ENCODE results near the gene GDAP2. TPM values are rescaled to one million over a fixed set of nuclear protein-coding genes. Genes with fewer than 3 reads are reported as not detected.

GDAP2 gene
- total RNA-seq, 1 experiment from 2014 or later = 24.4 TPM

DNA sequence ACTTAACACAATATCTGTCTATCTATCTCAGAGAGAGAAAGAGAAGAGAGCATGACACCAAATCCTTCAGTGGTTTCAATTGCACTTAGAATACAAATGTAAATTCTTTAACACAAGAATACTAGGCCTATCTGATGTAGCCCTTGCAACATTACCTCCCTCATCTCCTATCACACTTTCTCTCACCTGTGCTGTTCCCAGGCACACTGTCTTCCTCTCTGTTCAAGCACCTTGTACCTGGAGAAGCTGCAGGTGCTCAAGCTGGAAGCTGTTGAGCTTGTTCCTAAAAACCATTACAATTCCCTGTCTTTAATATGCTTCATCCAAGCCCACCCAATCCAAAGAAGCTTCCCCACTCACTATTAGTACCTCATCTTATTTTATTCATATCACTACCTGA is 97.0 kb downstream of the GDAP2 start:
- Histone ChIP-seq H4K91ac (ENCODE audit: insufficient read length, low read depth, low read length) (no peak overlapping the region), H2AK5ac (ENCODE audit: insufficient read length, low read length) (no peak overlapping the region), H2BK12ac (ENCODE audit: insufficient read length, low read depth, low read length) (no peak overlapping the region), H2BK15ac (ENCODE audit: low read depth, low read length) (no peak overlapping the region), H3K18ac (ENCODE audit: insufficient read length, low read depth, low read length) (no peak overlapping the region), H3K4ac (ENCODE audit: low read depth, low read length) (no peak overlapping the region), H4K20me1 (ENCODE audit: control insufficient read depth, insufficient read depth, insufficient read length) (no peaks in the 10 kb centered on the region), H3K4me2 (ENCODE audit: insufficient read depth, insufficient read length, low read length) (no peak overlapping the region), H2BK20ac (ENCODE audit: low read depth, low read length, poor library complexity, severe bottlenecking) (no peak overlapping the region), H4K5ac (ENCODE audit: insufficient read length, low read depth, low read length) (no peak overlapping the region), H2BK5ac (ENCODE audit: insufficient read length, low read length) (no peak overlapping the region), H3K79me1 (ENCODE audit: insufficient read depth, low read depth, low read length, poor library complexity, severe bottlenecking) (no peaks in the 10 kb centered on the region), H3K9ac (ENCODE audit: extremely low read depth, insufficient read length, low read length) (no peak overlapping the region), H3T11ph (ENCODE audit: low read length) (no peak overlapping the region), H3K23me2 (ENCODE audit: insufficient read length, low read depth, low read length, poor library complexity, severe bottlenecking) (no peaks in the 10 kb centered on the region), H3K9me3 (ENCODE audit: control insufficient read depth, low read depth, low read length) (no peaks in the 10 kb centered on the region), H2AFZ (ENCODE audit: low read length) (no peak overlapping the region), H3K4me1 (ENCODE audit: insufficient read depth, low read length) (no peaks in the 10 kb centered on the region), H3K14ac (ENCODE audit: insufficient read depth, low read length) (no peak overlapping the region), H4K8ac (replicated peaks; ENCODE audit: insufficient read length, low read depth, low read length) (no peak overlapping the region), H3K79me2 (ENCODE audit: insufficient read depth, low read length) (no peaks in the 10 kb centered on the region), H3K27me3 (ENCODE audit: insufficient read depth, low read length) (no peaks in the 10 kb centered on the region), H3K23ac (ENCODE audit: insufficient read length, low read depth, low read length) (no peak overlapping the region), H3K56ac (ENCODE audit: insufficient read length, low read depth, low read length) (no peak overlapping the region), H2BK120ac (ENCODE audit: low read depth, low read length, poor library complexity, severe bottlenecking) (no peak overlapping the region), H3K27ac (ENCODE audit: insufficient read length, low read depth, low read length) (no peak overlapping the region)
- no peak for DNase-seq
- Mint-ChIP-seq H3K27me3 (ENCODE audit: low read depth) (no peaks in the 10 kb centered on the region; the same call in 1 of the 2 replicates), H3K4me3 (no peak overlapping the region), H3K36me3 (ENCODE audit: insufficient read depth in 1 of 3, low read depth in 3 of 3) (peaks cover 0 to 6% (median 5%) of the 10 kb centered on the region in 3 experiments; a peak in 1 of 7 replicates), H3K4me1 (peaks cover 9 to 12% of the 10 kb centered on the region in 2 experiments), H3K9me3 (peaks cover 6 to 7% of the 10 kb centered on the region in 2 experiments; a peak in 4 of 5 replicates), H3K27ac (0 out of 7 replicates have a peak overlapping the region, but pooled peaks of 1 of the 3 experiments have one; percentile 36)
- TF ChIP-seq, protein P1, sequence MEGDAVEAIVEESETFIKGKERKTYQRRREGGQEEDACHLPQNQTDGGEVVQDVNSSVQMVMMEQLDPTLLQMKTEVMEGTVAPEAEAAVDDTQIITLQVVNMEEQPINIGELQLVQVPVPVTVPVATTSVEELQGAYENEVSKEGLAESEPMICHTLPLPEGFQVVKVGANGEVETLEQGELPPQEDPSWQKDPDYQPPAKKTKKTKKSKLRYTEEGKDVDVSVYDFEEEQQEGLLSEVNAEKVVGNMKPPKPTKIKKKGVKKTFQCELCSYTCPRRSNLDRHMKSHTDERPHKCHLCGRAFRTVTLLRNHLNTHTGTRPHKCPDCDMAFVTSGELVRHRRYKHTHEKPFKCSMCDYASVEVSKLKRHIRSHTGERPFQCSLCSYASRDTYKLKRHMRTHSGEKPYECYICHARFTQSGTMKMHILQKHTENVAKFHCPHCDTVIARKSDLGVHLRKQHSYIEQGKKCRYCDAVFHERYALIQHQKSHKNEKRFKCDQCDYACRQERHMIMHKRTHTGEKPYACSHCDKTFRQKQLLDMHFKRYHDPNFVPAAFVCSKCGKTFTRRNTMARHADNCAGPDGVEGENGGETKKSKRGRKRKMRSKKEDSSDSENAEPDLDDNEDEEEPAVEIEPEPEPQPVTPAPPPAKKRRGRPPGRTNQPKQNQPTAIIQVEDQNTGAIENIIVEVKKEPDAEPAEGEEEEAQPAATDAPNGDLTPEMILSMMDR (conservative IDR thresholded peaks at IDR 0.05) = no peak

Data from H9 (cell line).